Large intestine (tissue), 3 donors: Measurements from ENCODE around the gene CEP44. TPM values are rescaled to one million over a fixed set of nuclear protein-coding genes. Genes with fewer than 3 reads are reported as not detected.
"Not testable (repeated sequence)": the region's sequence is repeated elsewhere in the genome, so short reads cannot be mapped to it uniquely, and the experiment has no call there.

Experiments
- DNase-seq, 2 donors: peaks; one replicate each; pipeline versions ENCODE4 v3.0.0 to v3.0.0-alpha.2; 2013
- H3K27ac ChIP-seq: one replicate; pipeline ENCODE4 v1.5.1; 2013; ENCODE audit warnings: low read length
- H3K27me3 ChIP-seq: 2 replicates; pipeline ENCODE4 v1.6.1; 2013; ENCODE audit warnings: low read length; ENCODE audit not compliant: control insufficient read depth, insufficient read depth
- H3K36me3 ChIP-seq: 2 replicates; pipeline ENCODE4 v1.6.1; 2013; ENCODE audit warnings: low read length; ENCODE audit not compliant: control insufficient read depth, insufficient read depth
- H3K4me1 ChIP-seq: one replicate; pipeline ENCODE4 v1.6.1; 2013; ENCODE audit warnings: low read length; ENCODE audit not compliant: control insufficient read depth, insufficient read depth
- H3K4me3 ChIP-seq: one replicate; pipeline ENCODE4 v1.5.1; 2013; ENCODE audit warnings: low read length
- H3K9me3 ChIP-seq: one replicate; pipeline ENCODE4 v1.6.1; 2013; ENCODE audit warnings: mild to moderate bottlenecking, low read depth, low read length, moderate library complexity; ENCODE audit not compliant: control insufficient read depth
- WGBS: methylation state at CpG from one replicate; pipeline ENCODE4 v1.1.5; 2013; ENCODE audit warnings: low lambda C conversion rate; ENCODE audit not compliant: insufficient coverage; 5-methylcytosine and 5-hydroxymethylcytosine counted together
- polyA plus RNA-seq: library from polyadenylated mRNA; unstranded; fragments of 120-200 nt; gene quantifications from one replicate; pipeline ENCODE4 v1.2.1, GENCODE V29; 2013

Gene CEP44
- polyA plus RNA-seq, 1 donor: 22.2 TPM

DNA sequence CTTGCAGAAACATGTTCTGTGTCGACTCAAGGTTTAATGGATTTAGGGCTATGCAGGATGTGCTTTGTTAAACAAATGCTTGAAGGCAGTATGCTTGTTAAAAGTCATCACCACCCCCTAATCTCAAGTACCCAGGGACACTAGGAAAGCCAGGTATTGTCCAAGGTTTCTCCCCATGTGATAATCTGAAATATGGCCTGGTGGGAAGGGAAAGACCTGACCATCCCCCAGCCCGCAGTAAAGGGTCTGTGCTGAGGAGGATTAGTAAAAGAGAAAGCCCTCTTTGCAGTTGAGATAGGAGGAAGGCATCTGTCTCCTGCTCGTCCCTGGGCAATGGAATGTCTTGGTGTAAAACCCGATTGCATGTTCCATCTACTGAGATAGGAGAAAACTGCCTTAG is 96.5 kb downstream of the CEP44 start:
- not testable (repeated sequence) for DNase-seq, H3K36me3 ChIP-seq, H3K27me3 ChIP-seq, H3K4me1 ChIP-seq, H3K9me3 ChIP-seq, H3K27ac ChIP-seq, H3K4me3 ChIP-seq
- WGBS: 40% methylated on average over 1 of the region's 4 CpGs

DNA sequence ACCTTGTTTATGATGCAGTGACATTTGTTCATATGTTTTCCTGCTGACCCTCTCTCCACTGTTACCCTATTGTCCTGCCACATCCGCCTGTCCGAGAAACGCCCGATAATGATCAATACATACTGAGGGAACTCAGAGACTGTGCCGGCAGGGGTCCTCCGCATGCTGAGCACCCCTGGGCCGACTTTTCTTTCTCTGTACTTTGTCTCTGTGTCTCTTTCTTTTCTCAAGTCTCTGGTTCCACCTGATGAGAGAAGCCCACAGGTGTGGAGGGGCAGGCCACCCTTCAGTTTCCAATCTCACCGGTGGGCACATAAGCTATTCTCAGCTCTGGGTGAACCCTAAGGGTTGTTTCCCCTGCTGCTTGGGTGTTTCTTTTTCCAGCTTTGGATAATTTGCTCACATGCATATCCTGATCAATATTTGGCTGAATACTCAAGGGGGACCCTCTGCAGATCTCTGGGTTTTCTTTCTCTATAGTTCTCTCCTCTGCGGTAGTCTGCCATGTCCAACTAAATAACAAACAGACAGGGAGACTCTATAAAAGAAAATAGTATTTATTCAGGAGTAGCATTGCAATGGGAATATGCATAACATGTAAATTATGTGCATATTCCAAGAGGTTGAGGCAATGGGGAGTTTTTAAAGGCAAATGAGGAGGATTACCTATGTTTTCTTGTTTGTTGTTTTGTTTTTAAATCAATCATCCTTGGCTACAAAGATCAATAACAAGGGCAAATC is 97.2 kb downstream of the CEP44 start:
- no peaks in the 10 kb centered on the region for H3K9me3 ChIP-seq
- no peaks in the 10 kb centered on the region for H3K36me3 ChIP-seq
- no peak for DNase-seq
- H3K27me3 ChIP-seq: no peaks in the 10 kb centered on the region
- peaks cover 9% of the 10 kb centered on the region for H3K4me1 ChIP-seq
- H3K27ac ChIP-seq: no peak overlapping the region
- WGBS: no CpG with 5 or more reads among the region's 9 CpGs
- no peak overlapping the region for H3K4me3 ChIP-seq

DNA sequence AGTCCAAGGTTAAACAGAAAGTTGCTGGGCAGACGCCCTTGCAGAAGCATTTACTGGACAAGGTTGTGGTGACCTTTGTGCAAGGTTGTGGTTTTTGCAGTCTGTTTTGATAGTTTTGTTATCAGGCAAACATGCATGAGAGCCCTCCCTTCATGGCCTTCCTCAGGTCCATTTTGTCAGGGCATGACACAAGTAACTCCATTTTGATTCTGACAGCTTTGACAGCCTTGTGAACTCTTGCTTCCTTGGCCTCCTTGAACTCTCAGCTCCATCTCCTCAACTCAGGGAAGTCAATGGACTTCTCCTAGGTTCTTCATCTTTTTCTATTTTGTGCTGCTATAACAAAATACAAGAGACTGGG is 97.7 kb downstream of the CEP44 start:
- H3K9me3 ChIP-seq: no peaks in the 10 kb centered on the region
- peaks cover 9% of the 10 kb centered on the region for H3K4me1 ChIP-seq
- no peak overlapping the region for H3K27ac ChIP-seq
- no peak for DNase-seq
- no peak overlapping the region for H3K4me3 ChIP-seq
- no CpG with 5 or more reads among the region's 1 CpG for WGBS
- no peaks in the 10 kb centered on the region for H3K36me3 ChIP-seq
- H3K27me3 ChIP-seq: no peaks in the 10 kb centered on the region

Other genes starting within 250 kb of the CEP44 start
- gene FBXO8, start 244 bp upstream of the CEP44 start, polyA plus RNA-seq: 21.1 TPM
- 57.7 TPM for gene HPGD, start 238.6 kb downstream of the CEP44 start, polyA plus RNA-seq